Mammary epithelial cell (primary cell): ENCODE measurements around the gene DUSP15.

Source experiments
- CTCF ChIP-seq, 2 donors: IDR thresholded peaks in 1 of 2; conservative IDR thresholded peaks in 1 of 2; 2 replicates each; pipeline ENCODE4 v1.5.1; 2011 to 2012; ENCODE audit warnings: inconsistent platforms in 2 of 2, low read length in 2 of 2, mild to moderate bottlenecking in 2 of 2, control low read depth in 1 of 2, low read depth in 1 of 2; ENCODE audit not compliant: insufficient read depth in 1 of 2; ENCODE audit errors: extremely low read depth in 1 of 2
- EZH2 ChIP-seq: IDR thresholded peaks from 2 replicates; pipeline ENCODE4 v1.6.1; 2012; ENCODE audit warnings: low read length, inconsistent platforms, borderline replicate concordance

GRCh38 chr20:31907046-31907445 is 36.7 kb upstream of the DUSP15 start:
- TF ChIP-seq CTCF (conservative IDR thresholded peaks at IDR 0.05 in 1 of 2, IDR thresholded peaks at IDR 0.05 in 1 of 2; ENCODE audit: extremely low read depth in 1 of 2, insufficient read depth in 1 of 2, low read depth in 1 of 2, low read length in 2 of 2) (no peak), EZH2 (no peak)
